Esophagus squamous epithelium (tissue), 5 donors: ENCODE measurements around the gene KRTCAP3. TPM values are rescaled to one million over a fixed set of nuclear protein-coding genes. Genes with fewer than 3 reads are reported as not detected.

Source experiments
- DNase-seq: peaks from one replicate; lab custom pipeline; 2025; lab: John Stamatoyannopoulos, UW
- H3K27ac ChIP-seq, 4 donors: fragments of 200-600 bp; sonication (generic); one replicate each; pipeline ENCODE4 v1.5.1; 2016 to 2019; ENCODE audit warnings: mild to moderate bottlenecking in 1 of 4
- H3K27me3 ChIP-seq, 4 donors: fragments of 200-600 bp; sonication (generic); 1 replicate in 3 of 4; 2 replicates in 1 of 4; pipeline versions ENCODE4 v1.5.1 to v1.6.0; 2017 to 2021; ENCODE audit warnings: antibody characterized with exemption in 1 of 4
- H3K36me3 ChIP-seq, 3 donors: fragments of 200-600 bp; sonication (generic); one replicate each; pipeline ENCODE4 v1.5.1; 2016 to 2019
- H3K4me1 ChIP-seq, 3 donors: fragments of 200-600 bp; sonication (generic); one replicate each; pipeline ENCODE4 v1.5.1; 2017 to 2019
- H3K4me3 ChIP-seq, 4 donors: fragments of 200-600 bp; sonication (generic); 1 replicate in 3 of 4; 2 replicates in 1 of 4; pipeline ENCODE4 v1.5.1; 2016 to 2019; ENCODE audit warnings: mild to moderate bottlenecking in 2 of 4, moderate library complexity in 1 of 4
- H3K9me3 ChIP-seq, 3 donors: fragments of 200-600 bp; sonication (generic); one replicate each; pipeline ENCODE4 v1.5.1; 2016 to 2019
- POLR2A ChIP-seq, 4 donors: fragments of 450-650 bp; IDR thresholded peaks; one replicate each; pipeline ENCODE4 v1.6.1; 2017; ENCODE audit warnings: antibody characterized with exemption in 4 of 4, mild to moderate bottlenecking in 4 of 4, moderate library complexity in 3 of 4
- WGBS, 2 donors: methylation state at CpG; one replicate each; pipeline ENCODE4 v1.1.5; 2018; 5-methylcytosine and 5-hydroxymethylcytosine counted together
- intact Hi-C: fragments of 100-400 bp; cut with DNase I; formaldehyde crosslinking; loops from one replicate; pipeline ENCODE4 v1.15.0; 2022
- total RNA-seq, 4 donors: library from RNA; depleted of rRNA; stranded (reverse); fragments of >200 nt; gene quantifications; one replicate each; pipeline ENCODE4 v1.1.0, GENCODE V29; 2016
- TF ChIP-seq, protein P1 (sequence below), 6 experiments: fragments of 450-650 bp in 4 of 6; fragments of 200-600 bp in 2 of 6; sonication (generic) in 2 of 6; IDR thresholded peaks; one replicate each; pipeline ENCODE4 v1.5.1; 2016 to 2019; ENCODE audit warnings: antibody characterized with exemption in 6 of 6, mild to moderate bottlenecking in 4 of 6, moderate library complexity in 4 of 6
- donor health status: DM: yes; HTN: yes; CAD: no.

KRTCAP3 gene
- total RNA-seq, 4 donors from 2014 or later, result 9.8 to 29.3 (median 19.1) TPM

DNA sequence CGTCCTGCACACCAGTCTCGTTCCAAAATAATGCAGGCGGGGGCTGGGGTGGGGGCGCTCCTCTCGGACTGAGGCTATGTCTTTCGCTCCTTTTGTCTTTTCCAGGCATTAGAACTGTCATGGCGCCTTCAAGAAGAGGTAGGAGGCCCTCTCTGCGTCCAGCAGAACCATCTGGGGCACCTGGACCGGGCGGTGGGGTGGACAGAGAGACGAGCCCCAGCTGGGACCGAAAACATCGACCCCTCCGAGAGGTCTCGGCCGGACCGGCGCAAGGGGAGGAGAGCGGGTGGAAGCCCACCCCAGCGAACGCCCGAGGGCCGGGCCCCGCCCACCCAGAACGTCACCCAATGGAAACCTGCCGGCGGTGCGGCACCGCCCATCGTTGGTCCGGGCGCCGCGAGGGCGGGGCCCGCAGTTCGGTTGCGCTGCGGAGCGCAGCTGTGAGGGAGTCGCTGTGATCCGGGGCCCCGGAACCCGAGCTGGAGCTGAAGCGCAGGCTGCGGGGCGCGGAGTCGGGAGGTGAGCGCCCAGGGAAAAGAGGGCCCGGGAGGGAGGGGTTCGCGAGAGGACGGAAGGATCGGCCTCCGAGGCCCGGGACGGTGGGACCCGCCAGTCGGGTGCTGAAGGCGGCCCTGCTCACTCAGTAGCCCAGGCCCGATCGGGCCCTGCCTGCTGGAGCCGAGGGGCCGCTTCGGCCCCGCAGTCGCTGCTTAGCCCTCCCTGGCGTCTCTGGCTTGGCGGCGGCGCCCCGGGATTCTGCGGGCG lies 13.8 kb upstream of the KRTCAP3 start, which contains the start of gene NRBP1:
Gene NRBP1, plus strand, starts transcription at position 419 of the 765 bp plus-strand sequence. CDS start 4,643 bp downstream, outside the sequence.
- Histone ChIP-seq H3K27ac (peak within 1 kb of the TSS; percentile 99 to 100 (median 100)), H3K4me3 (peak within 1 kb of the TSS; percentile 85 to 100 (median 96)), H3K36me3 (peaks cover under 1 to 16% (median 4%) of the 10 kb centered on the region in 3 donors), H3K27me3 (no peaks in the 10 kb centered on the region), H3K4me1 (peaks cover 11 to 45% (median 27%) of the 10 kb centered on the region in 3 donors), H3K9me3 (no peaks in the 10 kb centered on the region)
- TF ChIP-seq POLR2A (IDR thresholded peaks at IDR 0.05), result peak in 3 of 4 donors; percentile 74 to 96 (median 92)
- TF ChIP-seq, protein P1, sequence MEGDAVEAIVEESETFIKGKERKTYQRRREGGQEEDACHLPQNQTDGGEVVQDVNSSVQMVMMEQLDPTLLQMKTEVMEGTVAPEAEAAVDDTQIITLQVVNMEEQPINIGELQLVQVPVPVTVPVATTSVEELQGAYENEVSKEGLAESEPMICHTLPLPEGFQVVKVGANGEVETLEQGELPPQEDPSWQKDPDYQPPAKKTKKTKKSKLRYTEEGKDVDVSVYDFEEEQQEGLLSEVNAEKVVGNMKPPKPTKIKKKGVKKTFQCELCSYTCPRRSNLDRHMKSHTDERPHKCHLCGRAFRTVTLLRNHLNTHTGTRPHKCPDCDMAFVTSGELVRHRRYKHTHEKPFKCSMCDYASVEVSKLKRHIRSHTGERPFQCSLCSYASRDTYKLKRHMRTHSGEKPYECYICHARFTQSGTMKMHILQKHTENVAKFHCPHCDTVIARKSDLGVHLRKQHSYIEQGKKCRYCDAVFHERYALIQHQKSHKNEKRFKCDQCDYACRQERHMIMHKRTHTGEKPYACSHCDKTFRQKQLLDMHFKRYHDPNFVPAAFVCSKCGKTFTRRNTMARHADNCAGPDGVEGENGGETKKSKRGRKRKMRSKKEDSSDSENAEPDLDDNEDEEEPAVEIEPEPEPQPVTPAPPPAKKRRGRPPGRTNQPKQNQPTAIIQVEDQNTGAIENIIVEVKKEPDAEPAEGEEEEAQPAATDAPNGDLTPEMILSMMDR (IDR thresholded peaks at IDR 0.05), result peak in 1 of 6 experiments; percentile 7
- DNase-seq, result peak; percentile 37
- intact Hi-C loops, result no loop called here
- 0% methylated on average over 4 to 20 of the region's 75 CpGs for WGBS, 2 donors

DNA sequence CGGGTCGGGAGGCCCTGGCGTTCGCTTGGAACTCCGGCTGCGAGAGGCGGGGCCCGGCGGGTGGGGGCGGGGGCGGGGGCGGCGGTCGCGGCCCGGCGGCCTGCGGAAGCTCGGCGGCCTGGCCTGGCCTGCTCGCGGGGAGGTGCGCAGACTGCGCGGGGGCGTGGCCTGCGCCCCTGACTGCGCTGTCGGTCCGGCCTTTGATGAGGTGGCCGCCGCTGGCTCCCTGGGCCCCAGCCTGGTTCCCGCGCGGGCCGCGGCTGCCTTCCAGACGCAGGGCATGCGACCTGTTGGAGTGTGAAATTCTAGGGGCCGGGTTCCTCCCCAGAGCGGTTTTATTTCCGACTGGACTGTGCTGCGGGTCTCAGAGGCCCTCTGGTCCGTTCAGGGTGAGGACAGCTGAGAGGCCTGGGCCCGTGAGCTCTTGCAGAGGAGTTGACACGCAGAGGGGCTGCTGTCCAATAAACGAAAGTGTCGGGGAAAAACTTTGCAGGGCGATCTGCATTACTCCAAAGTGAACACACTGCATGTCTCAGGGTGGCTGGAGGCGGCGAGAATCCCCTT lies 13.1 kb upstream of the KRTCAP3 start:
- Histone ChIP-seq H3K27ac (peak overlapping the region; percentile 99 to 100 (median 100)), H3K27me3 (no peaks in the 10 kb centered on the region), H3K9me3 (no peaks in the 10 kb centered on the region), H3K36me3 (peaks cover 5 to 23% (median 9%) of the 10 kb centered on the region in 3 donors), H3K4me1 (peaks cover 11 to 45% (median 27%) of the 10 kb centered on the region in 3 donors), H3K4me3 (peak overlapping the region; percentile 85 to 100 (median 96))
- intact Hi-C loops, result no loop called here
- TF ChIP-seq, protein P1 (IDR thresholded peaks at IDR 0.05), result no peak
- peak in 1 of 4 donors; percentile 2 for TF ChIP-seq POLR2A (IDR thresholded peaks at IDR 0.05)
- WGBS, 2 donors, result 0% methylated on average over 1 to 7 of the region's 51 CpGs
- DNase-seq, result peak; percentile 12

DNA sequence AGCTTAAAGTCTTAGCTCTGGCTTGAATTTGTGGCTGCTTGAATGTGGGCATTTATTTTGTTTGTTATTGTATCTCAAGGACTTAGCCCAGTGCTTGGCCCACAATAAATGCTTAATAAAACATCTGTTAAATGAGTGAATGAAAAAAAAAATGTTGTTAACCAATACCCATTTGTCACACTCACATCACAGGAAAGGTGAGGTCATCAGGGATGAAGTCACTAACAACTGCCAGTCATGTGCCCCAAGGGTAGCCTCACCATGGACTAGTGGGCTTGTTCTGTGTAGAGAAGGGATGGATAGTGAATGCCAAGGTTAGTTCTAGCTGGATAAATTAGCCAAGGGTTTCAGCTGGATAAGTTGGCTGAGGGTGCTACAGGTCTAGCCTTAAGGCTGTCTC lies 10.8 kb upstream of the KRTCAP3 start:
- H3K27ac ChIP-seq, result no peak overlapping the region
- intact Hi-C loops, result no loop called here

DNA sequence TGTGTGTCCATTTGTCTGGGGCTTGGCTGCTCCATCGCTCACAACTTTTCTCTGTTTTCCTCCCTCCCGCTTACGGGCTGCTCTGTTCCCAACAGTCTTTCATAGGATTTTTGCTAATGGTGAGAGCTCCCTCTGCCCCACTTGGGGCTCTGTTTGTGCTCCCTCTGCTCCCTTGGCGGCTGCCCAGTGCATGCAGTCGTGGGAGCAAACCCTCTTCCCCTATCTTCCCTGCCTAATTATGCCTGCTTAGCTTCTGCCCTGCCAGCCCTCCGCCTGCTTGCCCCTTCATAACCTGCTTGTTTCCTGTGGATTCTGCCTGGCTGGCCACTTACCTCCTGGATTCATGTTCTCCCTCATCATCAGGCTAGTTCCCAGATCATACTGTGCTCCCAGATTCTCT lies 6.6 kb upstream of the KRTCAP3 start:
- no peak for DNase-seq
- peaks cover 0 to 23% (median 11%) of the 10 kb centered on the region in 3 donors for H3K4me1 ChIP-seq
- intact Hi-C loops, result no loop called here
- H3K4me3 ChIP-seq, result no peak overlapping the region
- WGBS, 2 donors, result 87 to 89% methylated on average over 6 of the region's 6 CpGs
- peaks cover 42 to 89% (median 61%) of the 10 kb centered on the region in 3 donors for H3K36me3 ChIP-seq
- H3K27me3 ChIP-seq, result no peaks in the 10 kb centered on the region
- H3K9me3 ChIP-seq, result no peaks in the 10 kb centered on the region
- no peak overlapping the region for H3K27ac ChIP-seq
- TF ChIP-seq POLR2A (IDR thresholded peaks at IDR 0.05), result no peak
- TF ChIP-seq, protein P1 (IDR thresholded peaks at IDR 0.05), result no peak

More for the DNA sequence above, 10.8 kb upstream of the KRTCAP3 start:
- H3K9me3 ChIP-seq, result no peaks in the 10 kb centered on the region
- DNase-seq, result no peak
- no peak overlapping the region for H3K4me3 ChIP-seq
- TF ChIP-seq POLR2A (IDR thresholded peaks at IDR 0.05), result no peak
- TF ChIP-seq, protein P1 (IDR thresholded peaks at IDR 0.05), result no peak
- H3K27me3 ChIP-seq, result no peaks in the 10 kb centered on the region
- peaks cover 20 to 46% (median 31%) of the 10 kb centered on the region in 3 donors for H3K36me3 ChIP-seq
- peaks cover 11 to 45% (median 27%) of the 10 kb centered on the region in 3 donors for H3K4me1 ChIP-seq
